T47D (cell line): ENCODE results near the gene COL11A1.
A peak's percentile ranks its signal among the peaks of the same experiment; 100 is the strongest.
"Not testable (repeated sequence)": the region's sequence is repeated elsewhere in the genome, so short reads cannot be mapped to it uniquely, and the experiment has no call there.

Source experiments
- DNase-seq, 2 experiments: peaks; one replicate each; pipeline versions ENCODE4 v3.0.0 to v3.0.0-alpha.2; 2011 to 2012; ENCODE audit warnings: low read depth in 1 of 2, low spot score in 1 of 2
- JUND ChIP-seq: IDR thresholded peaks from 2 replicates; pipeline ENCODE4 v1.6.1; 2012; ENCODE audit warnings: low read depth
- in situ Hi-C: cut with HindIII; loops from 2 replicates; pipeline ENCODE4 v1.10.0; 2016; ENCODE audit warnings: low sequenced_read_pairs, low pct_unique_long_range_greater_than_20kb

COL11A1 gene

DNA sequence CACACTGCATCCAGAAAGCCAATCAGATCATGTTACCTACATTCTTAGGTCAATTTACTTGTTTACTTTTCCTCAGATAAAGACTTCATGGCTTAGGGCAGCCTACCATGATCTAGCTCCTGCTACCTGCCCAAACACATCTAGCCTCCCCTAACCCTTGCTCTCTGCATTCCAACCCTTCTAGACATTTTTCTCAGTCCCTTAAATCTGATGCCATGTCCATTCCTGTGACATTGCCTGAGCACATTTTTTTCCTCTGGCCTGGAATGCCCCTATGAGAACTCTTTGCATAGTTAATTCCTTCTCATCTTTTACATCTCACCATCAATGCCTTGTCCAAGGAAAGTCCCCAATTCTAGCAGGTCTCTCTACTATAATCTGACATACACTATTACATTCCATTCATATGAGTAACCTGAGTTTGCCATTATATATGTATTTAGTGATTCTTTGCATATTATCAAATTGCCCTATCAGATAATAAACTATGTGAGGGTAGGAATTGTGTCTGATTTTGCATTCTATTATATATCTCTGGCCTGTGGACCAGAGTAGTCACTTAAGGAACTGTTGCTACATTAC lies 166.9 kb downstream of the COL11A1 start:
- TF ChIP-seq JUND, result 0 out of 2 replicates have a peak, but pooled peaks have one; percentile 26
- in situ Hi-C loops, result no loop called here
- peak; percentile 2 to 70 for DNase-seq

DNA sequence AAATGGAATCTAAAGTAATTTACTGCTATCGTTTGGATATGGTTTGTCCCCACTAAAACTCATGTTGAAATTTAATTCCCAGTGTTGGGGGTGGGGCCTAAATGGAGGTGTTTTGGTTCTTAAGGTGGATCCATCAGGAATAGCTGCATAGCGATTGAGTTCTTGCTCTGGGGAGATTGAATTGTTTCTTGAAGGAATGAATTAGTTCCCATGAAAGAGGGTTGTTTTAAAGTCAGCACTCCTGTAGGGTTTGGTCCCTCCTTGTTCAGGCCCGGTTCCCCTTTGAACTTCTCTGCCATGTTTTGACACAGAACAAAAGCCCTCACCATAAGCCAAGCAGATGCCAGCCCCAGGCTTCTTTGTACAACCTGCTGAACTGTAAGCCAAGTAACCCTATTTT lies 170.9 kb downstream of the COL11A1 start:
- TF ChIP-seq JUND, result no peak
- in situ Hi-C loops, result no loop called here
- no peak for DNase-seq

- DNase-seq, in situ Hi-C loops: not testable (repeated sequence)
These were observed 175.0 kb downstream of the COL11A1 start for GRCh38 chr1:102933362-102933761.

DNA sequence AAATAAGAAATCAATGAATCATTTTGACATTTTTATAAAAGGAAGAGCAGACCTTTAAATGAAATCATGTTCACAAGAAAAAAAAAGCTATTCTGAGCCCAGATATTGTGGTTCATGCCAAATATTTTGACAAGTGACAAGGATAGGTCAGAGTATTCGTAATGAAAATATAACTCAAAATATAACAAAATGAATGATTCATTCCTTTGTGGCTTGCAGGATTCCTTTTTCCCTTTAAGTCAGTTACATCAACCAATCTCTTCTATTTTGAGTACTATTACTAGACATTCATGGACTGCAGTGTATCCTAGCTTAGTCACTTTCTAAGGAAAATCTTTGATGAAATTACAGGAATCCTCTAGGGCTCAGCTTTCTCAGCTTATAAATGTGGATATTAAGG lies 188.7 kb downstream of the COL11A1 start:
- in situ Hi-C loops, result no loop called here
- no peak for DNase-seq
- no peak for TF ChIP-seq JUND

GRCh38 chr1:102901996-102902395 lies 206.3 kb downstream of the COL11A1 start:
- in situ Hi-C loops, result no loop called here
- TF ChIP-seq JUND, result no peak
- no peak for DNase-seq

DNA sequence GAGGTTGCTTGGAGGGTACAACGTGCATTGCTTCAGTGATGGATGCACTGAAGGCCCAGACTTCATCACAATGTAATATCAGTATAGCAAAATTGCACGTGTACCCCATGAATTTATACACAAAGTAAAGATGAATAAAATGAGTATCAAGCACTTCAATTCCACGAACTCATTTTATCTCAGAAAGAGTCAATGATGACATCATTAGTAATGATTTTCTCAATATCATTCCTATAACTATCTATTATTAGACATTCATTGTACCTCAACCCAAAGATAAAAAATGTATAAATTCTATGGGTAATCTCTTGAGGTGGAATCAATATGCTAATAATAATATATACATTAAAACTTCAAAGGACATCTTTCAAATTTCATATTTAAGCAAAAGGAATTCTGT lies 208.4 kb downstream of the COL11A1 start:
- DNase-seq, result no peak
- in situ Hi-C loops, result no loop called here
- no peak for TF ChIP-seq JUND

DNA sequence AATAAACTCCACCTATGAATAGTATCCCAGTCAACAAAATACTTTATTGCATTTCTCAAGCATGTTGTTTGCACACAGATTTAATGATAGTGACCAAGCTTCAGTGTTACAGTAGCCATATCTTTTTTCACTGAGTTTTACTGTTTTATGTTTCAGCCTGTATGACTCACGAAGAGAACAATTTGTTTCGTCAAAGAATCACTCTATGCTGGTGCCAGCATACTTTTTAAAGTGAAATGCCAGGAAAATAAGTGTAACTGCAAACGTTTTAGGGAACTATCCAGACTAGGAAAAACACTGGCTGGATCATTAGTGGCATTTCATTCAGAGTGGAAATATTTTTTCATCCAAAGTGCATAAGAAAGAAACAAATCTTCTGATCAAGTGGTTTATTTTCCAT lies 210.8 kb downstream of the COL11A1 start:
- in situ Hi-C loops, result no loop called here
- peak in 1 of 2 experiments; percentile 6 for DNase-seq
- TF ChIP-seq JUND, result no peak

- no peak for TF ChIP-seq JUND
- in situ Hi-C loops, result no loop called here
- no peak for DNase-seq
These were observed 211.6 kb downstream of the COL11A1 start for GRCh38 chr1:102896771-102897170.

GRCh38 chr1:102896286-102896685 lies 212.0 kb downstream of the COL11A1 start:
- no peak for TF ChIP-seq JUND
- in situ Hi-C loops, result no loop called here

GRCh38 chr1:102891868-102892625 lies 216.3 kb downstream of the COL11A1 start:
- DNase-seq, result no peak
- TF ChIP-seq JUND, result no peak
- in situ Hi-C loops, result no loop called here

More at GRCh38 chr1:102896286-102896685, 212.0 kb downstream of the COL11A1 start:
- DNase-seq, result no peak

GRCh38 chr1:102886638-102887037 lies 221.7 kb downstream of the COL11A1 start:
- TF ChIP-seq JUND, result no peak
- no peak for DNase-seq
- in situ Hi-C loops, result no loop called here

DNA sequence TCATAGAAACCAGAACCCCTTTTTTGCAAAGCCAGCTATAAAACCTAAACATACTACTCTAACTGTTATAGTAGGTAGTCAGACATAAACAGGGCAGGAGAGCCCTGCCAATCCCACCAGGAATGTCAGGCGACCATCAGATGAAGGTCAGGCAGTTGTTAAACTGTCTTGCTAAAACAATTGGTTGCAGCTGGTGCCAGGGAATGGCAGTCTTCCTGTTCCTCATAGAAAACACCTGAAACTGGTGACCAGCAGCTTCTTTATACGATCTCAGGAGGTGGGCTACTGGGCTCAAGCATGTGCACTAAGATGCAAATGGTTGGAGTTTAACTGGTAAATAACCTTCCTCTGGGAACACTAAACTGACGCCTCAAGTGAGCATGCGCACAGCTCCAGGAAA lies 224.1 kb downstream of the COL11A1 start:
- DNase-seq, result no peak
- TF ChIP-seq JUND, result no peak
- in situ Hi-C loops, result no loop called here

- DNase-seq, result peak in 1 of 2 experiments; percentile 7
These were observed 228.8 kb downstream of the COL11A1 start for GRCh38 chr1:102879439-102879993.

More at GRCh38 chr1:102879439-102879993, 228.8 kb downstream of the COL11A1 start:
- in situ Hi-C loops, result no loop called here
- TF ChIP-seq JUND, result no peak
